IPS-18a (cell line): Measurements from ENCODE around the gene USP48.

Experiments
- H3K27ac ChIP-seq: one replicate; pipeline ENCODE4 v1.5.1; 2013; ENCODE audit warnings: low read length
- H3K27me3 ChIP-seq: one replicate; pipeline ENCODE4 v1.6.1; 2013; ENCODE audit warnings: mild to moderate bottlenecking, low read length; ENCODE audit not compliant: control insufficient read depth, insufficient read depth
- H3K36me3 ChIP-seq: one replicate; pipeline ENCODE4 v1.6.1; 2013; ENCODE audit warnings: low read depth, low read length; ENCODE audit not compliant: control insufficient read depth
- H3K4me1 ChIP-seq: one replicate; pipeline ENCODE4 v1.6.1; 2013; ENCODE audit warnings: low read depth, low read length; ENCODE audit not compliant: control insufficient read depth
- H3K4me3 ChIP-seq: one replicate; pipeline ENCODE4 v1.5.1; 2013; ENCODE audit warnings: low read length
- H3K9ac ChIP-seq: one replicate; pipeline ENCODE4 v1.6.1; 2013; ENCODE audit warnings: mild to moderate bottlenecking, low read length, moderate library complexity
- H3K9me3 ChIP-seq: one replicate; pipeline ENCODE4 v1.6.1; 2013; ENCODE audit warnings: low read depth, low read length; ENCODE audit not compliant: control insufficient read depth

Gene USP48

GRCh38 chr1:21704145-21704544, 78.8 kb downstream of the USP48 start:
- no peak overlapping the region for H3K4me3 ChIP-seq
- no peak overlapping the region for H3K9ac ChIP-seq
- H3K9me3 ChIP-seq = no peaks in the 10 kb centered on the region
- H3K36me3 ChIP-seq = peaks cover 43% of the 10 kb centered on the region
- H3K4me1 ChIP-seq = peaks cover 14% of the 10 kb centered on the region
- no peaks in the 10 kb centered on the region for H3K27me3 ChIP-seq
- H3K27ac ChIP-seq = no peak overlapping the region

- Histone ChIP-seq H3K27ac (no peak overlapping the region), H3K36me3 (peaks cover 43% of the 10 kb centered on the region)
Observed at GRCh38 chr1:21703318-21703963, 79.5 kb downstream of the USP48 start.

GRCh38 chr1:21702780-21703179, 80.2 kb downstream of the USP48 start:
- Histone ChIP-seq H3K9me3 (no peaks in the 10 kb centered on the region), H3K4me1 (peaks cover 14% of the 10 kb centered on the region), H3K9ac (no peak overlapping the region), H3K36me3 (peaks cover 43% of the 10 kb centered on the region), H3K27me3 (no peaks in the 10 kb centered on the region), H3K4me3 (no peak overlapping the region), H3K27ac (no peak overlapping the region)

More at GRCh38 chr1:21703318-21703963, 79.5 kb downstream of the USP48 start:
- no peak overlapping the region for H3K4me3 ChIP-seq
- H3K27me3 ChIP-seq = no peaks in the 10 kb centered on the region
- H3K9me3 ChIP-seq = no peaks in the 10 kb centered on the region
- H3K9ac ChIP-seq = no peak overlapping the region
- peaks cover 14% of the 10 kb centered on the region for H3K4me1 ChIP-seq

GRCh38 chr1:21701401-21701800, 81.5 kb downstream of the USP48 start:
- H3K9me3 ChIP-seq = no peaks in the 10 kb centered on the region
- H3K27ac ChIP-seq = no peak overlapping the region
- peaks cover 46% of the 10 kb centered on the region for H3K36me3 ChIP-seq
- no peak overlapping the region for H3K9ac ChIP-seq
- H3K4me3 ChIP-seq = no peak overlapping the region
- peaks cover 6% of the 10 kb centered on the region for H3K4me1 ChIP-seq
- H3K27me3 ChIP-seq = no peaks in the 10 kb centered on the region

GRCh38 chr1:21700094-21700493, 82.9 kb downstream of the USP48 start:
- Histone ChIP-seq H3K4me3 (no peak overlapping the region), H3K4me1 (no peaks in the 10 kb centered on the region), H3K9me3 (no peaks in the 10 kb centered on the region), H3K9ac (no peak overlapping the region), H3K27ac (no peak overlapping the region), H3K36me3 (peaks cover 39% of the 10 kb centered on the region), H3K27me3 (no peaks in the 10 kb centered on the region)

GRCh38 chr1:21696931-21697330, 86.0 kb downstream of the USP48 start:
- H3K9me3 ChIP-seq = no peaks in the 10 kb centered on the region
- H3K9ac ChIP-seq = no peak overlapping the region
- no peaks in the 10 kb centered on the region for H3K4me1 ChIP-seq
- peaks cover 46% of the 10 kb centered on the region for H3K36me3 ChIP-seq
- H3K27me3 ChIP-seq = no peaks in the 10 kb centered on the region
- no peak overlapping the region for H3K4me3 ChIP-seq
- H3K27ac ChIP-seq = no peak overlapping the region

- no peak overlapping the region for H3K9ac ChIP-seq
- H3K4me3 ChIP-seq = no peak overlapping the region
- peaks cover 38% of the 10 kb centered on the region for H3K36me3 ChIP-seq
- no peaks in the 10 kb centered on the region for H3K27me3 ChIP-seq
- H3K9me3 ChIP-seq = no peaks in the 10 kb centered on the region
- H3K27ac ChIP-seq = no peak overlapping the region
- H3K4me1 ChIP-seq = no peaks in the 10 kb centered on the region
Observed at GRCh38 chr1:21693732-21694131, 89.2 kb downstream of the USP48 start.

GRCh38 chr1:21691739-21692138, 91.2 kb downstream of the USP48 start:
- peaks cover 44% of the 10 kb centered on the region for H3K36me3 ChIP-seq
- H3K4me1 ChIP-seq = no peaks in the 10 kb centered on the region
- no peak overlapping the region for H3K27ac ChIP-seq

GRCh38 chr1:21689661-21690372, 93.1 kb downstream of the USP48 start:
- no peaks in the 10 kb centered on the region for H3K4me1 ChIP-seq
- H3K9ac ChIP-seq = no peak overlapping the region
- H3K27ac ChIP-seq = no peak overlapping the region
- no peaks in the 10 kb centered on the region for H3K9me3 ChIP-seq
- no peaks in the 10 kb centered on the region for H3K27me3 ChIP-seq
- H3K4me3 ChIP-seq = no peak overlapping the region
- peaks cover 51% of the 10 kb centered on the region for H3K36me3 ChIP-seq

More at GRCh38 chr1:21691739-21692138, 91.2 kb downstream of the USP48 start:
- H3K9ac ChIP-seq = no peak overlapping the region
- H3K27me3 ChIP-seq = no peaks in the 10 kb centered on the region
- H3K4me3 ChIP-seq = no peak overlapping the region
- no peaks in the 10 kb centered on the region for H3K9me3 ChIP-seq

- H3K36me3 ChIP-seq = peaks cover 30% of the 10 kb centered on the region
- no peak overlapping the region for H3K4me3 ChIP-seq
- H3K9me3 ChIP-seq = no peaks in the 10 kb centered on the region
- H3K27me3 ChIP-seq = no peaks in the 10 kb centered on the region
- no peaks in the 10 kb centered on the region for H3K4me1 ChIP-seq
- no peak overlapping the region for H3K27ac ChIP-seq
- no peak overlapping the region for H3K9ac ChIP-seq
Observed at GRCh38 chr1:21687081-21687529, 95.8 kb downstream of the USP48 start.

GRCh38 chr1:21685946-21686678, 96.8 kb downstream of the USP48 start:
- H3K9ac ChIP-seq = no peak overlapping the region
- H3K9me3 ChIP-seq = no peaks in the 10 kb centered on the region
- peaks cover 32% of the 10 kb centered on the region for H3K36me3 ChIP-seq
- H3K27me3 ChIP-seq = no peaks in the 10 kb centered on the region
- H3K27ac ChIP-seq = no peak overlapping the region
- no peaks in the 10 kb centered on the region for H3K4me1 ChIP-seq
- no peak overlapping the region for H3K4me3 ChIP-seq
